SK-N-SH (cell line): ENCODE measurements around the gene CNTN2. TPM values are rescaled to one million over a fixed set of nuclear protein-coding genes. Genes with fewer than 3 reads are reported as not detected.

Source experiments
- CTCF ChIA-PET: fragments of 300-600, 350-600 bp; formaldehyde crosslinking; extraction: SDS; loops from one replicate; lab custom pipeline; 2021; lab: Yijun Ruan, JAX
- POLR2A ChIA-PET: fragments of 350-600 bp; sonication (Branson Sonifier 250); formaldehyde crosslinking; extraction: SDS; loops from one replicate; lab custom pipeline; 2020; ENCODE audit warnings: antibody characterized with exemption, inconsistent platforms; lab: Yijun Ruan, JAX
- DNase-seq: peaks from one replicate; pipeline ENCODE4 v3.0.0; 2012
- H2AFZ ChIP-seq: fragments of 200-600 bp; sonication (generic); 2 replicates; pipeline ENCODE4 v1.8.1; 2016; ENCODE audit warnings: antibody characterized with exemption, mild to moderate bottlenecking, low read depth
- H3F3A ChIP-seq: fragments of 200-600 bp; sonication (generic); replicated peaks from 2 replicates; pipeline ENCODE3; 2016; ENCODE audit warnings: antibody characterized with exemption, mild to moderate bottlenecking; ENCODE audit not compliant: insufficient read depth
- H3K27ac ChIP-seq, 2 experiments: fragments of 200-500 bp in 1 of 2; fragments of 200-600 bp in 1 of 2; sonication (Bioruptor generic) in 1 of 2; sonication (generic), shearing (Covaris generic) in 1 of 2; 2 replicates each; pipeline versions ENCODE4 v1.5.1 to v1.6.1; 2014 to 2016; ENCODE audit warnings: low read depth in 2 of 2, inconsistent platforms in 1 of 2, low read length in 1 of 2, mild to moderate bottlenecking in 1 of 2, mixed read lengths in 1 of 2
- H3K27me3 ChIP-seq: fragments of 200-600 bp; sonication (generic), shearing (Covaris generic); 2 replicates; pipeline ENCODE4 v1.6.1; 2016; ENCODE audit warnings: mixed run types; ENCODE audit not compliant: insufficient read depth
- H3K36me3 ChIP-seq, 2 experiments: fragments of 200-500 bp in 1 of 2; fragments of 200-600 bp in 1 of 2; sonication (Bioruptor generic) in 1 of 2; sonication (generic) in 1 of 2; replicated peaks in 1 of 2; 2 replicates each; pipeline versions ENCODE3 to v1.5.1; 2014 to 2016; ENCODE audit warnings: low read length in 1 of 2, mild to moderate bottlenecking in 1 of 2; ENCODE audit not compliant: insufficient read depth in 2 of 2, control insufficient read depth in 1 of 2
- H3K4me1 ChIP-seq, 2 experiments: fragments of 200-500 bp in 1 of 2; fragments of 200-600 bp in 1 of 2; sonication (Bioruptor generic) in 1 of 2; sonication (generic), shearing (Covaris generic) in 1 of 2; 2 replicates each; pipeline versions ENCODE4 v1.5.1 to v1.6.1; 2014 to 2016; ENCODE audit warnings: low read depth in 1 of 2, low read length in 1 of 2, mixed run types in 1 of 2; ENCODE audit not compliant: insufficient read depth in 2 of 2, control insufficient read depth in 1 of 2
- H3K4me2 ChIP-seq: fragments of 200-600 bp; sonication (generic), shearing (Covaris generic); 2 replicates; pipeline ENCODE4 v1.6.1; 2017; ENCODE audit warnings: mixed run types
- H3K4me3 ChIP-seq, 2 experiments: fragments of 200-500 bp in 1 of 2; fragments of 200-600 bp in 1 of 2; sonication (Bioruptor generic) in 1 of 2; sonication (generic), shearing (Covaris generic) in 1 of 2; 2 replicates each; pipeline versions ENCODE4 v1.5.1 to v1.8.1; 2014 to 2016; ENCODE audit warnings: low read depth in 2 of 2, inconsistent platforms in 1 of 2, low read length in 1 of 2, mild to moderate bottlenecking in 1 of 2, mixed read lengths in 1 of 2, moderate library complexity in 1 of 2
- H3K79me2 ChIP-seq: fragments of 200-600 bp; sonication (generic); 2 replicates; pipeline ENCODE4 v1.8.1; 2017; ENCODE audit warnings: mild to moderate bottlenecking; ENCODE audit not compliant: insufficient read depth
- H3K9ac ChIP-seq: fragments of 200-600 bp; sonication (generic); 2 replicates; pipeline ENCODE4 v1.6.1; 2017; ENCODE audit warnings: mixed run types
- H3K9me2 ChIP-seq: fragments of 200-600 bp; sonication (generic); 2 replicates; pipeline ENCODE4 v1.6.1; 2017; ENCODE audit warnings: mixed run types
- H3K9me3 ChIP-seq: fragments of 200-600 bp; sonication (generic); 2 replicates; pipeline ENCODE4 v1.6.1; 2017; ENCODE audit warnings: mixed run types, mild to moderate bottlenecking, moderate library complexity
- H4K20me1 ChIP-seq: fragments of 200-600 bp; sonication (generic); 2 replicates; pipeline ENCODE4 v1.6.1; 2017; ENCODE audit warnings: mild to moderate bottlenecking, mixed run types; ENCODE audit not compliant: insufficient read depth
- EP300 ChIP-seq, 2 experiments: IDR thresholded peaks; 2 replicates each; pipeline versions ENCODE4 v1.4.0 to v1.6.1; 2012; ENCODE audit warnings: borderline replicate concordance in 1 of 2, low read depth in 1 of 2, low read length in 1 of 2
- GATA2 ChIP-seq: sonication (generic); formaldehyde crosslinking; IDR thresholded peaks from 2 replicates; pipeline ENCODE4 v1.5.0; 2020; ENCODE audit warnings: mild to moderate bottlenecking, missing genetic modification reagents
- RCOR1 ChIP-seq: fragments of 150-350 bp; IDR thresholded peaks from 2 replicates; pipeline ENCODE4 v1.6.1; 2017; ENCODE audit warnings: antibody characterized with exemption, low read length
- REST ChIP-seq: IDR thresholded peaks from 2 replicates; pipeline ENCODE4 v1.6.1; 2012; ENCODE audit warnings: mild to moderate bottlenecking, low read depth, low read length, moderate library complexity
- RFX5 ChIP-seq: IDR thresholded peaks from 2 replicates; pipeline ENCODE4 v1.6.1; 2012; ENCODE audit warnings: mild to moderate bottlenecking, improper control_type of control experiment, low read length
- RXRA ChIP-seq: IDR thresholded peaks from 2 replicates; pipeline ENCODE4 v1.4.0; 2012; ENCODE audit warnings: low read depth, mild to moderate bottlenecking, borderline replicate concordance
- TCF12 ChIP-seq: IDR thresholded peaks from 2 replicates; pipeline ENCODE4 v1.4.0; 2012
- USF2 ChIP-seq: fragments of 150-350 bp; IDR thresholded peaks from 2 replicates; pipeline ENCODE4 v1.6.1; 2017; ENCODE audit warnings: antibody characterized with exemption, low read length, low read depth, borderline replicate concordance
- WGBS: methylation state at CpG from one replicate; pipeline ENCODE4 v1.1.6; 2017; ENCODE audit warnings: low lambda C conversion rate; 5-methylcytosine and 5-hydroxymethylcytosine counted together
- polyA plus RNA-seq, 3 experiments: library from polyadenylated mRNA; depleted of rRNA; stranded (reverse); fragments of >200 nt; gene quantifications; 2 replicates each; pipeline ENCODE4 v1.2.3, GENCODE V29; 2012

CNTN2 gene
- polyA plus RNA-seq, 1 of the 3 experiments (the other 2 are of a cell fraction) = 0.02 TPM

DNA sequence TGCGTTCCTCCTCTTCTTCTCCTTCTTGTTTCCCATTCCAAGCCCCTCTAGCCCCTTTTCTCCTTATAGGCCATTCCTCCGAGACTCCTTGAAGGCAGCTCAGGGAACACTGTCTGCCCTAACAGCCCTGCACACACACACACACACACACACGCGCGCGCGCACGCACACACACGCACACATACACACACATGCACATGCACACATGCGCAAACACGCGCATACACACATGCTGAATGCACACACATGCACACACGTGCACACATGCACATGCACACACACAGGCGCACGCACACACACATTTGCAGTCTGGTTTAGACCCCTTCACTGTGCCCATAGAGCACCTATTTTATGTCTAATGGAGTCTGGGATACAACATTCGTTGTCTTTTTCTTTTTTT, 17.8 kb upstream of the CNTN2 start:
- Histone ChIP-seq H3K27ac (no peak overlapping the region), H3K27me3 (peaks cover 4% of the 10 kb centered on the region; the same call in 1 of the 2 replicates), H3F3A (no peaks in the 10 kb centered on the region), H3K36me3 (no peaks in the 10 kb centered on the region), H3K9ac (no peak overlapping the region), H2AFZ (no peak overlapping the region), H4K20me1 (no peaks in the 10 kb centered on the region), H3K4me3 (no peak overlapping the region), H3K4me1 (no peaks in the 10 kb centered on the region), H3K9me2 (no peaks in the 10 kb centered on the region), H3K9me3 (no peaks in the 10 kb centered on the region), H3K4me2 (no peak overlapping the region), H3K79me2 (no peaks in the 10 kb centered on the region)
- CTCF ChIA-PET = interaction anchor here (1.1 to 1.6 kb wide), 3 partner anchors 15 to 36 kb away, joined by 3 to 5 read pairs (median 5); no protein-coding TSS in a partner anchor
- POLR2A ChIA-PET = no interaction called here
- DNase-seq = no peak
- WGBS = 85% methylated on average over 16 of the region's 16 CpGs
- TF ChIP-seq RCOR1 (no peak), TCF12 (no peak)

DNA sequence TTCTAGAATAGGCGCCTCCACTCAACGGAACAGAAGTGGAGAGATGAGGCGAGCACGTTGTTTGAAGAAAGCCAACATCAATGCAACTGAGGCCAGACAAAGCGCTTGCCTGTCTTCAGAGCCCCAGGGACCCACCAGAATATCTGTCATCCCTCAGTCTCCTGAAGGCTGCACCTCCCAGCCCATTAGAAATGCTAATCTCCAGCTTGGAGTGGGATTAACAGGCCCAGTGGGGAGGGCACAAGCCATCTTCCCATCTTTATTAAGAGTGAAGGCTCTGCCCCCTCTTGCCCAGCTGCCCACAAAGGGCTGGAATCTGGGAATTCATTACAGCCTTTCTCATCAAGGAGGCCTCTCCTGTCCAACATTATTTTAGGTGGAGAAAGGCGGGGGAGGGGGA, 16.8 kb upstream of the CNTN2 start:
- Histone ChIP-seq H3F3A (no peaks in the 10 kb centered on the region), H3K79me2 (no peaks in the 10 kb centered on the region), H3K4me3 (no peak overlapping the region), H3K9me2 (no peaks in the 10 kb centered on the region), H2AFZ (no peak overlapping the region), H3K4me1 (peaks cover 0 to 3% of the 10 kb centered on the region in 2 experiments; a peak in 1 of 4 replicates), H3K27ac (no peak overlapping the region), H3K9me3 (no peaks in the 10 kb centered on the region), H3K4me2 (no peak overlapping the region), H3K9ac (no peak overlapping the region), H3K27me3 (peaks cover 7% of the 10 kb centered on the region; the same call in 1 of the 2 replicates), H4K20me1 (no peaks in the 10 kb centered on the region), H3K36me3 (no peaks in the 10 kb centered on the region)
- TF ChIP-seq RXRA = no peak
- TF ChIP-seq REST = no peak
- no peak for TF ChIP-seq RFX5
- TF ChIP-seq EP300 (IDR thresholded peaks at IDR 0.05; ENCODE audit: borderline replicate concordance in 1 of 2, low read depth in 1 of 2, low read length in 1 of 2) = no peak
- TF ChIP-seq GATA2 (CRISPR knock-in tag) = no peak
- TF ChIP-seq USF2 = no peak
- ChIA-PET CTCF (interaction anchor here (1.2 to 1.6 kb wide), 3 partner anchors 14 to 35 kb away, joined by 3 to 5 read pairs (median 4); no protein-coding TSS in a partner anchor), POLR2A (no interaction called here)
- 41% methylated on average over 3 of the region's 6 CpGs for WGBS
- no peak for DNase-seq
